MM.1S (cell line): ENCODE results near the gene ZBTB7C.

Source experiments
- CTCF ChIP-seq: fragments of 300-600 bp; sonication (generic); IDR thresholded peaks from 2 replicates; pipeline ENCODE4 v1.5.1; 2016; ENCODE audit warnings: antibody characterized with exemption, low read length, mixed read lengths
- EZH2 ChIP-seq: fragments of 300-600 bp; sonication (generic); optimal IDR thresholded peaks from 2 replicates; pipeline ENCODE3; 2017; ENCODE audit warnings: low read depth, mild to moderate bottlenecking, antibody characterized with exemption, low read length, mixed read lengths

- TF ChIP-seq CTCF (no peak), EZH2 (no peak)
These were observed 44.3 kb upstream of the ZBTB7C start for GRCh38 chr18:48453330-48454066.
